IMR-90 (cell line): ENCODE measurements around the gene RFX4. TPM values are rescaled to one million over a fixed set of nuclear protein-coding genes. Genes with fewer than 3 reads are reported as not detected.

Experiments used
- ATAC-seq: fragments of 200-7000 bp; cut with Tn5 transposase; 2 replicates; pipeline ENCODE4 v1.9.1; 2020; ENCODE audit warnings: low read depth, mild to moderate bottlenecking, moderate library complexity
- BruUV-seq: library from RNA; stranded (reverse); fragments of 400-500 nt; replicated peaks from 2 replicates; lab custom pipeline; 2021; lab: Mats Ljungman, UMichigan
- CTCF ChIA-PET: fragments of 300-600 bp; formaldehyde crosslinking; extraction: SDS; loops from one replicate; lab custom pipeline; 2021; ENCODE audit warnings: antibody characterized with exemption; lab: Yijun Ruan, JAX
- POLR2A ChIA-PET: fragments of 300-600 bp; sonication (Branson Sonifier 250); formaldehyde crosslinking; loops from one replicate; lab custom pipeline; 2022; ENCODE audit warnings: antibody characterized with exemption; ENCODE audit not compliant: unreplicated experiment; lab: Charles Lee
- DNase-seq: peaks from one replicate; pipeline ENCODE4 v3.0.0; 2013
- H2AFZ ChIP-seq: replicated peaks from 2 replicates; pipeline ENCODE3; 2013; ENCODE audit warnings: low read length, mild to moderate bottlenecking; ENCODE audit not compliant: poor library complexity
- H2AK5ac ChIP-seq: 2 replicates; pipeline ENCODE4 v1.6.1; 2013; ENCODE audit warnings: low read depth, low read length, inconsistent platforms
- H2AK9ac ChIP-seq: replicated peaks from 2 replicates; pipeline ENCODE3; 2013; ENCODE audit warnings: mild to moderate bottlenecking, low read depth, low read length, moderate library complexity; ENCODE audit not compliant: poor library complexity
- H2BK120ac ChIP-seq: 2 replicates; pipeline ENCODE4 v1.6.1; 2013; ENCODE audit warnings: low read depth, low read length, inconsistent platforms
- H2BK15ac ChIP-seq: 3 replicates; pipeline ENCODE4 v1.6.1; 2013; ENCODE audit warnings: low read depth, low read length, inconsistent platforms
- H2BK20ac ChIP-seq: 2 replicates; pipeline ENCODE4 v1.6.1; 2013; ENCODE audit warnings: low read depth, mild to moderate bottlenecking, inconsistent platforms, low read length, moderate library complexity
- H2BK5ac ChIP-seq: 2 replicates; pipeline ENCODE4 v1.6.1; 2013; ENCODE audit warnings: mild to moderate bottlenecking, low read depth, low read length, inconsistent platforms; ENCODE audit not compliant: poor library complexity, severe bottlenecking
- H3K14ac ChIP-seq: replicated peaks from 2 replicates; pipeline ENCODE4 v1.6.1; 2013; ENCODE audit warnings: low read depth, low read length, inconsistent platforms
- H3K18ac ChIP-seq: 2 replicates; pipeline ENCODE4 v1.6.1; 2013; ENCODE audit warnings: low read depth, low read length, control low read depth
- H3K23ac ChIP-seq: 2 replicates; pipeline ENCODE4 v1.6.1; 2013; ENCODE audit warnings: low read depth, low read length, inconsistent platforms
- H3K27ac ChIP-seq: 2 replicates; pipeline ENCODE4 v1.5.1; 2013; ENCODE audit warnings: mild to moderate bottlenecking, control low read depth, low read length; ENCODE audit not compliant: insufficient read depth
- H3K27me3 ChIP-seq: 2 replicates; pipeline ENCODE4 v1.6.1; 2013; ENCODE audit warnings: low read length; ENCODE audit not compliant: control insufficient read depth, insufficient read depth
- H3K36me3 ChIP-seq: 2 replicates; pipeline ENCODE4 v1.6.1; 2013; ENCODE audit warnings: low read length, mixed read lengths; ENCODE audit not compliant: control insufficient read depth, insufficient read depth
- H3K4ac ChIP-seq: 2 replicates; pipeline ENCODE4 v1.6.1; 2013; ENCODE audit warnings: low read depth, low read length, inconsistent platforms
- H3K4me1 ChIP-seq: 2 replicates; pipeline ENCODE4 v1.6.1; 2013; ENCODE audit warnings: low read length, mixed read lengths; ENCODE audit not compliant: control insufficient read depth, insufficient read depth
- H3K4me2 ChIP-seq: 2 replicates; pipeline ENCODE4 v1.6.1; 2013; ENCODE audit warnings: low read depth, mild to moderate bottlenecking, control low read depth, low read length, moderate library complexity
- H3K4me3 ChIP-seq: 2 replicates; pipeline ENCODE4 v1.5.1; 2013; ENCODE audit warnings: low read depth, mild to moderate bottlenecking, control low read depth, low read length, moderate library complexity; ENCODE audit not compliant: insufficient read depth
- H3K56ac ChIP-seq: 2 replicates; pipeline ENCODE4 v1.6.1; 2013; ENCODE audit warnings: low read length, inconsistent platforms; ENCODE audit not compliant: insufficient read depth; ENCODE audit errors: extremely low read depth
- H3K79me1 ChIP-seq, 2 experiments: 2 replicates each; pipeline ENCODE4 v1.6.1; 2013; ENCODE audit warnings: low read length in 2 of 2, inconsistent platforms in 1 of 2, low read depth in 1 of 2
- H3K9ac ChIP-seq: 2 replicates; pipeline ENCODE4 v1.6.1; 2013; ENCODE audit warnings: low read depth, low read length, control low read depth
- H3K9me1 ChIP-seq: 2 replicates; pipeline ENCODE4 v1.6.1; 2013; ENCODE audit warnings: low read length, inconsistent platforms; ENCODE audit not compliant: insufficient read depth
- H3K9me3 ChIP-seq: 2 replicates; pipeline ENCODE4 v1.6.1; 2013; ENCODE audit warnings: low read length; ENCODE audit not compliant: control insufficient read depth, insufficient read depth
- H4K20me1 ChIP-seq: 2 replicates; pipeline ENCODE4 v1.6.1; 2013; ENCODE audit warnings: low read length, inconsistent platforms; ENCODE audit not compliant: insufficient read depth
- H4K5ac ChIP-seq: 2 replicates; pipeline ENCODE4 v1.6.1; 2013; ENCODE audit warnings: mild to moderate bottlenecking, low read depth, low read length, control low read depth
- H4K8ac ChIP-seq, 2 experiments: 2 replicates each; pipeline ENCODE4 v1.6.1; 2013; ENCODE audit warnings: low read depth in 2 of 2, low read length in 2 of 2, control low read depth in 1 of 2, inconsistent platforms in 1 of 2
- H4K91ac ChIP-seq: 2 replicates; pipeline ENCODE4 v1.6.1; 2013; ENCODE audit warnings: low read depth, low read length, inconsistent platforms; ENCODE audit not compliant: insufficient read depth
- BHLHE40 ChIP-seq: fragments of 150-350 bp; IDR thresholded peaks from 2 replicates; pipeline ENCODE4 v1.6.1; 2016; ENCODE audit warnings: mild to moderate bottlenecking, low read depth, low read length
- CEBPB ChIP-seq: IDR thresholded peaks from 2 replicates; pipeline ENCODE4 v1.6.1; 2012; ENCODE audit warnings: low read depth, low read length, improper control_type of control experiment
- CTCF ChIP-seq: conservative IDR thresholded peaks from 2 replicates; pipeline ENCODE4 v1.5.1; 2012; ENCODE audit warnings: mild to moderate bottlenecking, low read depth, low read length, improper control_type of control experiment
- ELK1 ChIP-seq: fragments of 150-350 bp; IDR thresholded peaks from 2 replicates; pipeline ENCODE4 v1.6.1; 2016; ENCODE audit warnings: low read depth, mild to moderate bottlenecking, low read length, moderate library complexity, borderline replicate concordance
- MAZ ChIP-seq: IDR thresholded peaks from 2 replicates; pipeline ENCODE4 v1.6.1; 2012; ENCODE audit warnings: low read depth, mild to moderate bottlenecking, low read length, improper control_type of control experiment, moderate library complexity, borderline replicate concordance
- POLR2A ChIP-seq: IDR thresholded peaks from 2 replicates; pipeline ENCODE4 v1.6.1; 2012; ENCODE audit warnings: mild to moderate bottlenecking, low read depth, low read length
- RFX5 ChIP-seq: IDR thresholded peaks from 2 replicates; pipeline ENCODE4 v1.8.0; 2012; ENCODE audit warnings: low read depth, mild to moderate bottlenecking, low read length, moderate library complexity
- WGBS, 2 experiments: methylation state at CpG; one replicate each; pipeline versions ENCODE4 v1.1.5 to v1.1.7; 2013; ENCODE audit warnings: missing lambda C conversion rate in 2 of 2; ENCODE audit not compliant: insufficient read length in 1 of 2; ENCODE audit errors: extremely low coverage in 2 of 2; 5-methylcytosine and 5-hydroxymethylcytosine counted together
- dilution Hi-C: fragments of 300-500 bp; cut with HindIII; formaldehyde crosslinking; loops from one replicate; pipeline ENCODE4 v1.14.3; 2018; ENCODE audit warnings: low sequenced_read_pairs; ENCODE audit not compliant: unreplicated experiment
- in situ Hi-C: fragments of 300-500 bp; cut with MboI; formaldehyde crosslinking; loops from 3 replicates; pipeline ENCODE4 v1.14.3; 2019; ENCODE audit warnings: low sequenced_read_pairs, inconsistent platforms, mixed read lengths
- intact Hi-C: fragments of 100-400 bp; cut with micrococcal nuclease; formaldehyde crosslinking; loops from 2 replicates; pipeline ENCODE4 v1.10.0; 2022
- polyA plus RNA-seq, 3 experiments: library from polyadenylated mRNA; depleted of rRNA; stranded (reverse); fragments of >200 nt; gene quantifications; 2 replicates each; pipeline ENCODE4 v1.2.3, GENCODE V29; 2012; ENCODE audit warnings: low replicate concordance in 1 of 3
- total RNA-seq: library from RNA; depleted of rRNA; stranded (reverse); fragments of >200 nt; gene quantifications from 2 replicates; pipeline ENCODE4 v1.2.3, GENCODE V29; 2012

RFX4 gene
- total and polyA plus RNA-seq, 2 of the 4 experiments (the other 2 are of a cell fraction): not detected

- CTCF ChIA-PET: interaction anchor here (0.5 kb wide), 1 partner anchor 43 kb away, joined by 4 read pairs; no protein-coding TSS in a partner anchor
These were observed 11.6 kb downstream of the RFX4 start for GRCh38 chr12:106594447-106594846.

More at GRCh38 chr12:106594447-106594846, 11.6 kb downstream of the RFX4 start:
- Histone ChIP-seq H4K20me1 (no peaks in the 10 kb centered on the region), H3K9me3 (no peaks in the 10 kb centered on the region), H3K9ac (no peak overlapping the region), H4K8ac (no peak overlapping the region), H2AK5ac (no peak overlapping the region), H3K18ac (no peak overlapping the region), H2BK120ac (no peak overlapping the region), H3K79me1 (no peaks in the 10 kb centered on the region), H2AFZ (no peak overlapping the region), H3K4me1 (no peaks in the 10 kb centered on the region), H3K9me1 (no peaks in the 10 kb centered on the region), H3K4me3 (no peak overlapping the region), H2BK15ac (no peak overlapping the region), H2AK9ac (no peak overlapping the region), H2BK20ac (no peak overlapping the region), H3K56ac (no peak overlapping the region), H3K4me2 (no peak overlapping the region), H2BK5ac (no peak overlapping the region), H3K27me3 (peaks cover 26% of the 10 kb centered on the region), H3K4ac (no peak overlapping the region), H4K5ac (no peak overlapping the region), H3K23ac (no peak overlapping the region), H4K91ac (no peak overlapping the region), H3K14ac (no peak overlapping the region), H3K27ac (no peak overlapping the region), H3K36me3 (no peaks in the 10 kb centered on the region)
- intact Hi-C loops: loop anchor here (10.0 kb wide), 1 partner anchor 330 kb away; no protein-coding TSS in a partner anchor
- in situ Hi-C loops: no loop called here
- no peak for ATAC-seq
- dilution Hi-C loops: no loop called here
- TF ChIP-seq ELK1 (no peak), MAZ (no peak), CEBPB (no peak), POLR2A (no peak), BHLHE40 (no peak), CTCF (no peak), RFX5 (no peak)
- POLR2A ChIA-PET: interaction anchor here (0.6 kb wide), 1 partner anchor 103 kb away, joined by 5 read pairs; no protein-coding TSS in a partner anchor
- DNase-seq: no peak
- no TSS peak for BruUV-seq
- WGBS, 2 experiments: 33% methylated on average over 6 of the region's 17 CpGs; no CpG with 5 or more reads in 1 of the 2 experiments
